ENCODE measurements around the gene KCNA3.

- TF ChIP-seq CTCF (IDR thresholded peaks at IDR 0.05) (no peak), EZH2 (IDR thresholded peaks at IDR 0.05) (no peak), EZH2phosphoT487 (IDR thresholded peaks at IDR 0.05) (no peak)
These were observed 26.0 kb upstream of the KCNA3 start for GRCh38 chr1:110700767-110701166.
